Measurements from ENCODE around the gene FBXL7. TPM values are rescaled to one million over a fixed set of nuclear protein-coding genes. Genes with fewer than 3 reads are reported as not detected.

FBXL7 gene
- polyA plus RNA-seq, 1 donor (not counting 4 experiments of a cell fraction or from before 2014, with no cell fraction given): 0.22 TPM

DNA sequence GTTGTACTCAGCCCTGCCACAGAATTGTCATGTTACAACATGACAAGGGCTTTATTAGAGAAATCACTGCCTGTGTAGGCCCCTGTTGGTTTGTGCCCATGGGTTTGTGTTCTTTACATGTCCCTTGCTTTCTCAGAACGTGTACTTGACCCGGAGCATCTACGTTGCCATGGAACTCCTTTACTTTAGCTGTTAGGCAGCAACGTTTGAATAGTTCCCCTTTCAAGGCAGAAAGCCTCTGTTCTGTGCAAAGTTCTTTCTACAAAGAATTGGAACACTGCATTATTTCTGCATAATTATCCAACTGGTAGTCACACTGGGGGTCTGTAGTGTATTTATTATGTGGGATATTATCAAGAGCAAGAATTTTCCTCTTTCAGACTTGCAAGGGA is 51.1 kb downstream of the FBXL7 start:
- Histone ChIP-seq H3K9me3 (ENCODE audit: control insufficient read depth, low read depth, low read length) (no peaks in the 10 kb centered on the region), H3K4me1 (ENCODE audit: control insufficient read depth, extremely low read depth, insufficient read depth, low read length) (no peaks in the 10 kb centered on the region), H2AFZ (ENCODE audit: control insufficient read depth, low read length) (no peak overlapping the region), H3K9me1 (ENCODE audit: control insufficient read depth, extremely low read depth, insufficient read depth, low read length) (no peaks in the 10 kb centered on the region), H4K20me1 (ENCODE audit: control insufficient read depth, extremely low read depth, insufficient read depth, low read length) (no peaks in the 10 kb centered on the region), H3K9ac (ENCODE audit: control insufficient read depth, extremely low read depth, insufficient read depth, low read length) (no peak overlapping the region), H3K27me3 (ENCODE audit: control insufficient read depth, extremely low read depth, insufficient read depth, low read length) (no peaks in the 10 kb centered on the region), H3K27ac (ENCODE audit: control insufficient read depth, insufficient read depth, low read length) (no peak overlapping the region), H3K4me3 (ENCODE audit: control insufficient read depth in 2 of 3, extremely low read depth in 1 of 3, insufficient read depth in 2 of 3, low read depth in 1 of 3, low read length in 3 of 3) (no peak overlapping the region), H3K4me2 (ENCODE audit: control insufficient read depth, extremely low read depth, insufficient read depth, low read depth, low read length) (no peak overlapping the region), H3K36me3 (ENCODE audit: control insufficient read depth in 2 of 2, extremely low read depth in 1 of 2, insufficient read depth in 2 of 2, low read length in 2 of 2) (no peaks in the 10 kb centered on the region), H3K79me2 (ENCODE audit: control insufficient read depth, insufficient read depth, low read length) (no peaks in the 10 kb centered on the region)
- dilution Hi-C loops (cut with MboI; ENCODE audit: extremely low pct_ligation_motif_present, low sequenced_read_pairs): no loop called here
- FAIRE-seq (no peak), DNase-seq (ENCODE audit: low read depth, low spot score) (no peak)
- TF ChIP-seq, protein P1, sequence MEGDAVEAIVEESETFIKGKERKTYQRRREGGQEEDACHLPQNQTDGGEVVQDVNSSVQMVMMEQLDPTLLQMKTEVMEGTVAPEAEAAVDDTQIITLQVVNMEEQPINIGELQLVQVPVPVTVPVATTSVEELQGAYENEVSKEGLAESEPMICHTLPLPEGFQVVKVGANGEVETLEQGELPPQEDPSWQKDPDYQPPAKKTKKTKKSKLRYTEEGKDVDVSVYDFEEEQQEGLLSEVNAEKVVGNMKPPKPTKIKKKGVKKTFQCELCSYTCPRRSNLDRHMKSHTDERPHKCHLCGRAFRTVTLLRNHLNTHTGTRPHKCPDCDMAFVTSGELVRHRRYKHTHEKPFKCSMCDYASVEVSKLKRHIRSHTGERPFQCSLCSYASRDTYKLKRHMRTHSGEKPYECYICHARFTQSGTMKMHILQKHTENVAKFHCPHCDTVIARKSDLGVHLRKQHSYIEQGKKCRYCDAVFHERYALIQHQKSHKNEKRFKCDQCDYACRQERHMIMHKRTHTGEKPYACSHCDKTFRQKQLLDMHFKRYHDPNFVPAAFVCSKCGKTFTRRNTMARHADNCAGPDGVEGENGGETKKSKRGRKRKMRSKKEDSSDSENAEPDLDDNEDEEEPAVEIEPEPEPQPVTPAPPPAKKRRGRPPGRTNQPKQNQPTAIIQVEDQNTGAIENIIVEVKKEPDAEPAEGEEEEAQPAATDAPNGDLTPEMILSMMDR (optimal IDR thresholded peaks at IDR 0.05 in 1 of 3, IDR thresholded peaks at IDR 0.05 in 1 of 3, conservative IDR thresholded peaks at IDR 0.05 in 1 of 3; ENCODE audit: extremely low read depth in 1 of 3, insufficient read depth in 2 of 3, low read length in 3 of 3): no peak
- TF ChIP-seq EZH2 (IDR thresholded peaks at IDR 0.05; ENCODE audit: low read length): no peak

DNA sequence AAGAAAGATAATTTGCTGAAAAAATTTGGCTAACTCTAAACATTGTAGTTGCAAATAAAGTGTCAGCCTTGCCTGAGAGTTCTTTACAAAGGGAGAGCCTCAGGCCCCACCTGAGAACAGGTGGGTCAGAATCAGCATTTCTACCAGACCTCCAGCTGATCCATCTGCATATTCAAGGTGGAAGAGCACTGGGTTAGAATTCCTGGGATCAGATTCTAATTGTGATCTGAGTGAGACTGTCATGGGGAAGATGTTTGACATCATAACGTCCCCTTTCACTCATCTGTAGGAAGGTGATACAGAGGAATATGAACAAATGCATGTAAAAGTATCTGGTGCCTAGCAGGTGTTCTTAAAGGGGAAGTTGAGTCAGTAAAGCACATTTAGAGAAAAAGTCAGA is 54.6 kb downstream of the FBXL7 start:
- Histone ChIP-seq H2AFZ (ENCODE audit: control insufficient read depth, low read length) (no peak overlapping the region), H3K9ac (ENCODE audit: control insufficient read depth, extremely low read depth, insufficient read depth, low read length) (no peak overlapping the region), H3K27me3 (ENCODE audit: control insufficient read depth, extremely low read depth, insufficient read depth, low read length) (no peaks in the 10 kb centered on the region), H3K27ac (ENCODE audit: control insufficient read depth, insufficient read depth, low read length) (no peak overlapping the region), H3K4me3 (ENCODE audit: control insufficient read depth in 2 of 3, extremely low read depth in 1 of 3, insufficient read depth in 2 of 3, low read depth in 1 of 3, low read length in 3 of 3) (no peak overlapping the region), H3K36me3 (ENCODE audit: control insufficient read depth in 2 of 2, extremely low read depth in 1 of 2, insufficient read depth in 2 of 2, low read length in 2 of 2) (no peaks in the 10 kb centered on the region), H3K9me1 (ENCODE audit: control insufficient read depth, extremely low read depth, insufficient read depth, low read length) (no peaks in the 10 kb centered on the region), H3K9me3 (ENCODE audit: control insufficient read depth, low read depth, low read length) (no peaks in the 10 kb centered on the region), H3K4me2 (ENCODE audit: control insufficient read depth, extremely low read depth, insufficient read depth, low read depth, low read length) (no peak overlapping the region), H3K79me2 (ENCODE audit: control insufficient read depth, insufficient read depth, low read length) (no peaks in the 10 kb centered on the region), H4K20me1 (ENCODE audit: control insufficient read depth, extremely low read depth, insufficient read depth, low read length) (no peaks in the 10 kb centered on the region), H3K4me1 (ENCODE audit: control insufficient read depth, extremely low read depth, insufficient read depth, low read length) (no peaks in the 10 kb centered on the region)
- no peak for DNase-seq (ENCODE audit: low read depth, low spot score)
- FAIRE-seq: no peak
- dilution Hi-C loops (cut with MboI; ENCODE audit: extremely low pct_ligation_motif_present, low sequenced_read_pairs): no loop called here
- TF ChIP-seq EZH2 (IDR thresholded peaks at IDR 0.05; ENCODE audit: low read length): no peak
- TF ChIP-seq, protein P1 (optimal IDR thresholded peaks at IDR 0.05 in 1 of 3, IDR thresholded peaks at IDR 0.05 in 1 of 3, conservative IDR thresholded peaks at IDR 0.05 in 1 of 3; ENCODE audit: extremely low read depth in 1 of 3, insufficient read depth in 2 of 3, low read length in 3 of 3): no peak
